ENCODE measurements around the gene CXorf58.

- TF ChIP-seq CTCF (conservative IDR thresholded peaks at IDR 0.05; ENCODE audit: low read depth, low read length) (no peak), EZH2 (IDR thresholded peaks at IDR 0.05; ENCODE audit: borderline replicate concordance, low read depth, low read length, poor library complexity, severe bottlenecking) (no peak)
Measured at GRCh38 chrX:23871905-23872546, 35.8 kb upstream of the CXorf58 start.
